HCT116 (cell line): ENCODE data around the gene AMD1. TPM values are rescaled to one million over a fixed set of nuclear protein-coding genes. Genes with fewer than 3 reads are reported as not detected.

Source experiments
- ATAC-seq: fragments of 200-7000 bp; cut with Tn5 transposase; 2 replicates; pipeline ENCODE4 v1.9.1; 2020; ENCODE audit warnings: mild to moderate bottlenecking, moderate library complexity
- BruUV-seq: library from RNA; stranded (reverse); fragments of 400-500 nt; replicated peaks from 2 replicates; lab custom pipeline; 2021; lab: Mats Ljungman, UMichigan
- CTCF ChIA-PET: fragments of 300-600 bp; sonication (Branson Sonifier 250); formaldehyde crosslinking; loops from one replicate; lab custom pipeline; 2021; ENCODE audit warnings: antibody characterized with exemption; lab: Charles Lee
- POLR2A ChIA-PET: fragments of 300-600, 350-600 bp; sonication (Branson Sonifier 250); formaldehyde crosslinking; loops from one replicate; lab custom pipeline; 2021; ENCODE audit warnings: antibody characterized with exemption; lab: Charles Lee
- RAD21 ChIA-PET, 2 experiments: fragments of 300-600 bp; sonication (Branson Sonifier 250); formaldehyde crosslinking; loops; one replicate each; lab custom pipeline; 2023; ENCODE audit warnings: low total read pairs in 2 of 2; ENCODE audit not compliant: uncharacterized antibody in 2 of 2, unreplicated experiment in 2 of 2, low non-redundant PET in 1 of 2; lab: Charles Lee
- DNase-seq: peaks from one replicate; pipeline ENCODE4 v3.0.0-alpha.2; 2010; ENCODE audit warnings: low read depth, low spot score
- H2AFZ ChIP-seq: fragments of 200-600 bp; shearing (Covaris generic), sonication (generic); 2 replicates; pipeline ENCODE4 v1.6.1; 2017; ENCODE audit warnings: low read depth, mixed run types, mixed read lengths, antibody characterized with exemption, low read length; ENCODE audit not compliant: poor library complexity, severe bottlenecking
- H3K27ac ChIP-seq: 2 replicates; pipeline ENCODE4 v1.5.1; 2012; ENCODE audit warnings: low read depth, low read length
- H3K27me3 ChIP-seq: fragments of 200-600 bp; sonication (generic); 2 replicates; pipeline ENCODE4 v1.6.1; 2016; ENCODE audit warnings: mixed run types, low read length, mixed read lengths; ENCODE audit not compliant: insufficient read depth
- H3K36me3 ChIP-seq, 2 experiments: fragments of 200-500 bp in 1 of 2; fragments of 200-600 bp in 1 of 2; sonication (Bioruptor generic) in 1 of 2; sonication (generic) in 1 of 2; 2 replicates each; pipeline versions ENCODE4 v1.5.1 to v1.6.1; 2014 to 2016; ENCODE audit warnings: low read length in 2 of 2, inconsistent platforms in 1 of 2, mixed read lengths in 1 of 2, mixed run types in 1 of 2; ENCODE audit not compliant: insufficient read depth in 2 of 2, control insufficient read depth in 1 of 2
- H3K4me1 ChIP-seq, 2 experiments: fragments of 200-600 bp in 1 of 2; sonication (generic) in 1 of 2; 2 replicates each; pipeline versions ENCODE4 v1.5.1 to v1.6.1; 2012 to 2017; ENCODE audit warnings: low read length in 2 of 2, inconsistent platforms in 1 of 2, mild to moderate bottlenecking in 1 of 2, mixed read lengths in 1 of 2, mixed run types in 1 of 2, moderate library complexity in 1 of 2; ENCODE audit not compliant: insufficient read depth in 2 of 2, control insufficient read depth in 1 of 2
- H3K4me2 ChIP-seq: fragments of 200-600 bp; sonication (generic); 2 replicates; pipeline ENCODE4 v1.6.1; 2017; ENCODE audit warnings: mixed run types, low read length, mixed read lengths
- H3K4me3 ChIP-seq, 2 experiments: fragments of 200-600 bp in 1 of 2; sonication (generic) in 1 of 2; replicated peaks in 1 of 2; 2 replicates each; pipeline ENCODE4 v1.5.1; 2011 to 2016; ENCODE audit warnings: low read length in 2 of 2, control low read depth in 1 of 2, low read depth in 1 of 2, mild to moderate bottlenecking in 1 of 2, mixed read lengths in 1 of 2, mixed run types in 1 of 2
- H3K79me2 ChIP-seq: fragments of 200-600 bp; sonication (generic); 2 replicates; pipeline ENCODE4 v1.6.1; 2017; ENCODE audit warnings: mild to moderate bottlenecking, mixed run types, low read length, moderate library complexity, mixed read lengths; ENCODE audit not compliant: insufficient read depth
- H3K9ac ChIP-seq: fragments of 200-600 bp; sonication (generic); 2 replicates; pipeline ENCODE4 v1.6.1; 2016; ENCODE audit warnings: low read length, mixed read lengths
- H3K9me2 ChIP-seq: fragments of 200-600 bp; sonication (generic), shearing (Covaris generic); 2 replicates; pipeline ENCODE4 v1.6.1; 2017; ENCODE audit warnings: mixed run types, mild to moderate bottlenecking, moderate library complexity; ENCODE audit not compliant: insufficient read depth
- H3K9me3 ChIP-seq, 2 experiments: fragments of 200-500 bp in 1 of 2; fragments of 200-600 bp in 1 of 2; sonication (Bioruptor generic) in 1 of 2; sonication (generic) in 1 of 2; 2 replicates each; pipeline ENCODE4 v1.6.1; 2014 to 2017; ENCODE audit warnings: low read length in 2 of 2, mixed read lengths in 2 of 2, inconsistent platforms in 1 of 2, low read depth in 1 of 2, mild to moderate bottlenecking in 1 of 2, mixed run types in 1 of 2, moderate library complexity in 1 of 2; ENCODE audit not compliant: control insufficient read depth in 1 of 2, insufficient read depth in 1 of 2
- H4K20me1 ChIP-seq: fragments of 200-600 bp; sonication (generic), shearing (Covaris generic); 2 replicates; pipeline ENCODE4 v1.6.1; 2017; ENCODE audit warnings: mixed run types, mild to moderate bottlenecking, moderate library complexity; ENCODE audit not compliant: insufficient read depth
- ATF3 ChIP-seq: IDR thresholded peaks from 2 replicates; pipeline ENCODE4 v1.6.1; 2012
- CEBPB ChIP-seq: IDR thresholded peaks from 2 replicates; pipeline ENCODE4 v1.6.1; 2012; ENCODE audit warnings: low read depth
- CTCF ChIP-seq, 3 experiments: fragments of 200-600 bp in 1 of 3; sonication (generic) in 1 of 3; IDR thresholded peaks in 2 of 3; conservative IDR thresholded peaks in 1 of 3; 2 replicates each; pipeline ENCODE4 v1.5.1; 2012 to 2017; ENCODE audit warnings: low read depth in 2 of 3, low read length in 2 of 3, antibody characterized with exemption in 1 of 3, borderline replicate concordance in 1 of 3, control low read depth in 1 of 3, mild to moderate bottlenecking in 1 of 3, mixed read lengths in 1 of 3, mixed run types in 1 of 3, moderate library complexity in 1 of 3; ENCODE audit not compliant: insufficient read depth in 1 of 3
- EZH2 ChIP-seq: fragments of 200-600 bp; sonication (generic); IDR thresholded peaks from 2 replicates; pipeline ENCODE4 v1.6.1; 2017; ENCODE audit warnings: antibody characterized with exemption, mixed run types
- EZH2phosphoT487 ChIP-seq: fragments of 200-600 bp; IDR thresholded peaks from 2 replicates; pipeline ENCODE4 v1.6.1; 2018; ENCODE audit warnings: antibody characterized with exemption, borderline replicate concordance
- FOSL1 ChIP-seq: IDR thresholded peaks from 2 replicates; pipeline ENCODE4 v1.6.1; 2012; ENCODE audit warnings: low read depth
- JUND ChIP-seq: IDR thresholded peaks from 2 replicates; pipeline ENCODE4 v1.6.1; 2012
- YY1 ChIP-seq: IDR thresholded peaks from 2 replicates; pipeline ENCODE4 v1.6.1; 2011; ENCODE audit warnings: low read length, low read depth, moderate library complexity, mild to moderate bottlenecking; ENCODE audit not compliant: insufficient replicate concordance; ENCODE audit errors: extremely low read depth
- ZNF274 ChIP-seq: fragments of 200-500 bp; sonication (Bioruptor generic); IDR thresholded peaks from 2 replicates; pipeline ENCODE4 v1.6.1; 2014; ENCODE audit warnings: mild to moderate bottlenecking, low read depth, low read length, inconsistent platforms
- intact Hi-C: fragments of 100-400 bp; cut with micrococcal nuclease; formaldehyde crosslinking; loops from 2 replicates; pipeline ENCODE4 v1.10.0; 2022
- total RNA-seq: library from RNA; stranded (reverse); gene quantifications from one replicate; pipeline ENCODE4 v1.2.1, GENCODE V29; 2021; ENCODE audit not compliant: unreplicated experiment

AMD1 gene
- total RNA-seq, 1 experiment from 2014 or later: 71.4 TPM

GRCh38 chr6:110939429-110940200 lies 65.0 kb downstream of the AMD1 start:
- no TSS peak for BruUV-seq
- Histone ChIP-seq H3K36me3 (no peaks in the 10 kb centered on the region), H3K4me2 (no peak overlapping the region), H3K27ac (no peak overlapping the region), H3K4me1 (peaks cover 3 to 10% of the 10 kb centered on the region in 2 experiments; a peak in 3 of 4 replicates), H3K9me3 (no peaks in the 10 kb centered on the region), H3K27me3 (no peaks in the 10 kb centered on the region), H3K9ac (no peak overlapping the region), H2AFZ (no peak overlapping the region), H3K9me2 (no peaks in the 10 kb centered on the region), H4K20me1 (no peaks in the 10 kb centered on the region), H3K79me2 (no peaks in the 10 kb centered on the region), H3K4me3 (no peak overlapping the region)
- CTCF ChIA-PET: no interaction called here
- POLR2A ChIA-PET: no interaction called here
- RAD21 ChIA-PET: no interaction called here
- no peak for DNase-seq
- ATAC-seq: no peak
- no peak for TF ChIP-seq CTCF (IDR thresholded peaks at IDR 0.05 in 2 of 3, conservative IDR thresholded peaks at IDR 0.05 in 1 of 3; ENCODE audit: borderline replicate concordance in 1 of 3, insufficient read depth in 1 of 3, low read depth in 2 of 3, low read length in 2 of 3)
- no peak for TF ChIP-seq EZH2
- TF ChIP-seq YY1: no peak
- no peak for TF ChIP-seq JUND
- no peak for TF ChIP-seq CEBPB
- TF ChIP-seq, all 23 proteins: peak for 0
- intact Hi-C loops: no loop called here

DNA sequence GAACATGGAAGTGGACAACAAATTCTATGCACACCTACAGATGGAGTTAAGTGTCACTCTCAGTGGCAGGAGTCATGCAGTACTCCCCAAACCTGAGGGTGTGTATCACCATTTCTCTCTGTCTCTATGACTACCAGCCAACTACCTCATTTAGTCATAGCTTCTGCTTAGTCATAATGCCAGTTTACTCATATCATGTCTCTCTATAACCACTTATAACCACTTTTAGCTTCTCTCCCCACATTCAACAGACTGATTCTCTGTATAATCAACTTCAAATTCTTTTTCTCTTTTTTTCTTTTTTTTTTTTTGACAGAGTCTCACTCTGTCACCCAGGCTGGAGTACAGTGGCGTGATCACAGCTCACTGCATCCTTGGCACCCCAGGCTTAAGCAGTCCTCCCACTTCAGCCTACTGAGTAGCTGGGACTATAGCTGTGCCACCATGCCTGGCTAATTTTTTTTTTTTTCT lies 70.1 kb downstream of the AMD1 start:
- H3K27me3 ChIP-seq: no peaks in the 10 kb centered on the region
- H4K20me1 ChIP-seq: no peaks in the 10 kb centered on the region
- no TSS peak for BruUV-seq
- no peak overlapping the region for H3K4me3 ChIP-seq
- H3K27ac ChIP-seq: no peak overlapping the region
- no peak overlapping the region for H3K9ac ChIP-seq
- intact Hi-C loops: no loop called here
- ChIA-PET CTCF (interaction anchor here (0.6 to 1.0 kb wide), 3 partner anchors 71 to 265 kb away, joined by 3 read pairs; no protein-coding TSS in a partner anchor), POLR2A (interaction anchor here (0.6 to 1.6 kb wide), 2 partner anchors 68 to 70 kb away, joined by 3 to 5 read pairs; partner anchors contain the start of gene AMD1), RAD21 (no interaction called here)
- no peaks in the 10 kb centered on the region for H3K79me2 ChIP-seq
- TF ChIP-seq EZH2phosphoT487: no peak
- peak; percentile 62 for TF ChIP-seq FOSL1
- no peak for TF ChIP-seq ATF3
- no peak for TF ChIP-seq EZH2
- no peak for TF ChIP-seq ZNF274
- DNase-seq (peak; percentile 69), ATAC-seq (peak; percentile 90)
- H3K4me2 ChIP-seq: peak overlapping the region; percentile 45
- no peaks in the 10 kb centered on the region for H3K9me3 ChIP-seq
- no peaks in the 10 kb centered on the region for H3K9me2 ChIP-seq
- no peaks in the 10 kb centered on the region for H3K36me3 ChIP-seq
- peaks cover 8 to 13% of the 10 kb centered on the region in 2 experiments for H3K4me1 ChIP-seq
- H2AFZ ChIP-seq: no peak overlapping the region
